ENCODE measurements around the gene CISD1.

Gene CISD1

DNA sequence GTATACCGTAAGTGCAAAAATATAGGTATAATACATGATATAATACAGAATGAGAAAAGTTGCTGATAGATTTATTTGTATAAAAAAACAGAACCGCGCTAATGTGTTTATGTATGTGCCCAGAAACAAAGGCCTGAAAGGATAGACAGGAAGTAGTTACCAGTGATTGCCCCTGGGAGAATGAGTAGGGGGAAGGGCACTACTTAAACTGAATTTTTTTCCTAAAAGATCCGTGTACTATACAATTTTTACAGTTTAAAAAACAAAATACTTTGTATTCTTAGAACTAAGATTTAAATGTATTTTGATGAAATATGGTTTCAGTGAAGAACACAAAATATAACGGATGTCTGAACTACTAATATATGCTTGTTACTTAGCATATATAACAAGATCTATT lies 4.2 kb upstream of the CISD1 start:
- Histone ChIP-seq H3K4me1 (ENCODE audit: control insufficient read depth, insufficient read depth, low read length) (peaks cover 6% of the 10 kb centered on the region), H3K36me3 (ENCODE audit: control insufficient read depth, insufficient read depth, low read length) (no peaks in the 10 kb centered on the region), H3K4me3 (ENCODE audit: insufficient read depth, low read depth, low read length) (no peak overlapping the region), H3K27ac (ENCODE audit: insufficient read depth, low read depth, low read length, poor library complexity, severe bottlenecking) (no peak overlapping the region), H3K27me3 (ENCODE audit: control insufficient read depth, insufficient read depth, low read length, poor library complexity, severe bottlenecking) (peaks cover 8% of the 10 kb centered on the region), H3K9me3 (ENCODE audit: control insufficient read depth, low read length) (no peaks in the 10 kb centered on the region)
- WGBS, 2 experiments, result 30 to 48% methylated on average over 2 to 3 of the region's 5 CpGs

DNA sequence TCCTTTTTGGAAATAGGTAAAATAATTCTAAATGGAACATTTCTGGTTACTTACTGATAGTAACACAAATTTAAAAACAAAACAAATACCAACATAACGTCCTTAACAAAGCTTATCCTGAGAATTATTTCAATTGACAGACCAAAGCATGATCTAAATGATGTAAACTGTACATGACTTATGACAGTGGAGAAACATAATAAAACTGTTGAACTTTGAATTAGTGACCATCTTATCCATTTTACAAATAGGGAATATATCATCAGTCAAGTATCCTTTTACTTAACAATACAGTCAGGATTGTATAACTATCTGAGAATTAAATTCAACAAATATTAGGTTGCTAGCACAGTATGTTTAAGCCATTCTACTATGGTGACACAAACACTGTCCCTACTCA lies 3.7 kb upstream of the CISD1 start:
- Histone ChIP-seq H3K9me3 (ENCODE audit: control insufficient read depth, low read length) (no peaks in the 10 kb centered on the region), H3K27ac (ENCODE audit: insufficient read depth, low read depth, low read length, poor library complexity, severe bottlenecking) (no peak overlapping the region), H3K27me3 (ENCODE audit: control insufficient read depth, insufficient read depth, low read length, poor library complexity, severe bottlenecking) (peaks cover 8% of the 10 kb centered on the region), H3K4me3 (ENCODE audit: insufficient read depth, low read depth, low read length) (no peak overlapping the region), H3K36me3 (ENCODE audit: control insufficient read depth, insufficient read depth, low read length) (no peaks in the 10 kb centered on the region), H3K4me1 (ENCODE audit: control insufficient read depth, insufficient read depth, low read length) (peaks cover 9% of the 10 kb centered on the region)
- 50 to 63% methylated on average over 1 of the region's 1 CpG for WGBS, 2 experiments

DNA sequence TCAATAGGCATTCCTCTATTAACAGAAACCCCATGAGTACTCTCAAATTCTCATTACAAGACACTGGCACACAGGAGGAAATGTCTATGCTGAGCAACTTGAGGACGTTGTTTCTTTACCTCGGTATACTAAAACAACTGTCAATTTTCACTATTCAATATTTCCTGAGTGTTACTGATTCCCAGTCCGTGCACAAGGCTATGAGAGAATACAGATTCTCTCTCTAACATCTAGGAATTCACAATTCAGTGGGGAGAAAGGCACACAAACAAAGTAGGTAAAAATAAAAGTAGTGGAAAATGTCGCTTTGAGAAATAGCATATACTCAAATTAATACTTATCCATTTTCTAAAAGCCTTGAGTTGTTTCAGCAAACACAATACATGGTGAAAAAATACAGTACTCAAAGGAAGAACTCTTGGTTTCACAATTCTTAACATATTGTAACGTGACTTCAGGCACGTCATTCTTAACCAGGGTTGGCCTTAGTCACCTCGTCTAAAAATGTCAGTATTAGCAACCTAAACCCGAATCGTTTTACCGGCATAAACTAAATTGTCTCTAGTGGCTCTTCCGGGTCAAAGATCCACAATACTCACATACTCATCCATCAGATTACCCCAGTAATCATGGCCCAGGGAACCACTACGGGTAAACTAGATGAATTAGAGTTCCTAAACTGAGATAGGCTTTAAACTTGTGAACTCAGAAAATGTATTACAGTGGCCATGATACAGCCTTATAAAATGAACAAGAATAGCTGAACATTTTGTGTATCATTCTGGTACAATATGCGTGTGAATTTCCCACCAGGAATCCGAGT lies 2.7 kb upstream of the CISD1 start:
- Histone ChIP-seq H3K9me3 (ENCODE audit: control insufficient read depth, low read length) (no peaks in the 10 kb centered on the region), H3K27ac (ENCODE audit: insufficient read depth, low read depth, low read length, poor library complexity, severe bottlenecking) (no peak overlapping the region), H3K27me3 (ENCODE audit: control insufficient read depth, insufficient read depth, low read length, poor library complexity, severe bottlenecking) (peaks cover 8% of the 10 kb centered on the region), H3K4me1 (ENCODE audit: control insufficient read depth, insufficient read depth, low read length) (peaks cover 10% of the 10 kb centered on the region), H3K36me3 (ENCODE audit: control insufficient read depth, insufficient read depth, low read length) (no peaks in the 10 kb centered on the region), H3K4me3 (ENCODE audit: insufficient read depth, low read depth, low read length) (peak overlapping the region; percentile 82)
- WGBS, 2 experiments, result 15 to 17% methylated on average over 13 to 14 of the region's 14 CpGs

DNA sequence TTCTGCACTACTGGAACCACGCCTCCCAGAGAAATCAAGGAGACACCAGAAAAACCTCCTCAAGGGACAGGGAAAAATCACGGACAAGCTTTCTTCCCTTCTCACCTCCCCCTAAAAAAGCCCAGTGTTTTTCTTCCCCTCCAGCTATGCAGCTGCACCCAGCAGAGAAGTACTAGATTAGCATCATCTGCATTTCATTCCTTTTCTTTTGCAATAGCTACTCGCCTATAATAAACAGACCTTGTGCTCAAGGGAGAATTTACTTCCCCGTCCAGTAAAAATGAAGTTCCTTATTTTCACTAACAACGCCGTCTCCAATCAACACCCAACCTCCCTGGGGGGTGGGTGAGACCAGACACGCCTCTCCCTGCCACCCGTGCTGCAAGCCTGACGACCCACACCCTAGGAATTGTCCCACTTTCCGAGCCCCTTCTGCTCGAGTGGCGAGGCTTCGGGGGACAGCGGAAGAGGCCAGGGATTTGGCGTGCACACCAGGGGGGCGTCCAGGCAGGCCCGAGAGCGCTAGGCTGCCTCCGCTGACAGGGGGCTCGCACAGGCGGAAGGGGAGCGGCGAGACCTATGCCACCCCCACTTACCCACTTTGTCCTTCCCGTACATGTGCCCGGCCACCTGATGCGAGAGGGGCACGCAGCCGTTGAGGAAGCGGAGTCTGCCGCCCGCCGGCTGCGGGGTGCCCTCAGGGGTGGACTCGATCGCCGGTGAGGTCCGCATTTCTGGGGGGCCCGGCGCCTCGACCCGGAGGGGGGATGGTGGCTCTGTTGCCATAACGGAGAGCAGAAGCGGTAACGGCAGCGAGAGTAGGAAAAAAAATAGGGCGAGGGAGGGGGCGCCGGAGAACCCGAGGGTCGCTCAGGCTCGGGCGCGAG lies 1.9 kb upstream of the CISD1 start:
- Histone ChIP-seq H3K4me3 (ENCODE audit: insufficient read depth, low read depth, low read length) (peak overlapping the region; percentile 82), H3K27ac (ENCODE audit: insufficient read depth, low read depth, low read length, poor library complexity, severe bottlenecking) (peak overlapping the region; percentile 5), H3K36me3 (ENCODE audit: control insufficient read depth, insufficient read depth, low read length) (no peaks in the 10 kb centered on the region), H3K4me1 (ENCODE audit: control insufficient read depth, insufficient read depth, low read length) (peaks cover 10% of the 10 kb centered on the region), H3K27me3 (ENCODE audit: control insufficient read depth, insufficient read depth, low read length, poor library complexity, severe bottlenecking) (peaks cover 8% of the 10 kb centered on the region), H3K9me3 (ENCODE audit: control insufficient read depth, low read length) (no peaks in the 10 kb centered on the region)
- WGBS, 2 experiments, result 1% methylated on average over 53 of the region's 53 CpGs

DNA sequence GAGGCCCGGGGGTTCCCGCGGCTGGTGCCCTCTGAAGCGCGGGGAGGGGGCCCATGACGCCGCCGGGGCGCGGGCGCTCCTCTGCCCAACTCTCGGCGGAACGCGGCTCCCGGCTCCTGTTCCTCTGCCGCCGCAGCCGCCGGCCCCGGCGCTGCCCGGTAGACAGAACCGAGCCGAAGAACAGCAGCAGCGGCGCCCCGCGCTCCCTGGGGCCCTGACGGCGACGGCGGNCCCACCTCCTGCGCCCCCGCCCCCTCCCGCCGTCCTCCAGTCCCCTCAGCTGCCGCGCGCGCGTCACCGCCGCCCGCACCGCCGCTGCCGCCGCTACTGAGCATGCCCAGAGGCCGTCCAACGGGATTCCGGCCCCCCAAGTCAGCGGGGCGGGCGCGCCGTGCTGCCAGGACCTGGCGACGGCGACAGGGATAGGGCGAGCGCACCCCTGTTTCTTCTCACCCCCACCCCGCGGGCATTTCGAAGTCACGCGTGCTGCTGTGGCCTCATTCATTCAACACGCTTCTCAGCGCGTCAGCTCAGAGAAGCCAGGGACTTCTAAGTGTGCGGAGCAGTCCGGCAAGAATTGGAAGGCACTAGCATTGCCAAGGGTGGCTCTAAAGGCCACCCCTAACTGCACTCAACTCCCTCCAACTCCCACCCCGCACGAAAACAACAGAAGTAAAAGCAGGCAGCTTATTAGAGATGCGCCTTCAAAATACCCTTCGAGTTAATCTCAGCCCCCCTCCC lies 1.1 kb upstream of the CISD1 start, which contains the start of gene IPMK:
IPMK (minus strand) TSS at position 182 of the 741 bp plus-strand sequence. CDS start 283 bp downstream, outside the sequence.
- Histone ChIP-seq H3K36me3 (ENCODE audit: control insufficient read depth, insufficient read depth, low read length) (no peaks in the 10 kb centered on the region), H3K27me3 (ENCODE audit: control insufficient read depth, insufficient read depth, low read length, poor library complexity, severe bottlenecking) (peaks cover 8% of the 10 kb centered on the region), H3K4me3 (ENCODE audit: insufficient read depth, low read depth, low read length) (peak within 1 kb of the TSS; percentile 82), H3K4me1 (ENCODE audit: control insufficient read depth, insufficient read depth, low read length) (peaks cover 10% of the 10 kb centered on the region), H3K9me3 (ENCODE audit: control insufficient read depth, low read length) (no peaks in the 10 kb centered on the region), H3K27ac (ENCODE audit: insufficient read depth, low read depth, low read length, poor library complexity, severe bottlenecking) (peak within 1 kb of the TSS; percentile 86)
- WGBS, 2 experiments, result 0% methylated on average over 76 of the region's 76 CpGs

DNA sequence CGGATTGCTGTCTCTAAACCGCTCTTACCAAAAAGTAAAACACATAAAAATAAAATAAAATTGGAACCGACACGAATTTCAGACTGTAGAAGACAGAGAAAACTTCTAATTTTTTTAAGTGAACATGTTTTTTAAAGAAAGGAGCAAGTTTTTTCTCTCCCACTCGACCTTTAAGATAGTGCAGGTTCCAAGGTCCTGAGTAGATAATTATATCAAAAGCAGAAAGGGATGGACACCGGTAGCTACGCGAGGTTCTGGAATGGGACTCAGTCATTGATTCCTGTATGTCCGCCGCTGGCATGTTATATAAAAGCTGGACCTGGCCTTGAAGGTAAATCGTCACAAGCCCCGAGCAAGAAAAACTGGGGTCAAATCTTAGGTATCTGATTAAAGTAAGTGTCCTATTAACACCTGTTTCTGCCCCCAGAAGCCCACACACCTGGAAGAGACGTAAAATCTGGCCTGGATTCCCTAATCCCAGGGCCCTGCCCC lies 462 bp upstream of the CISD1 start:
- WGBS, 2 experiments, result 0% methylated on average over 11 to 13 of the region's 13 CpGs
- H3K36me3 ChIP-seq (ENCODE audit: control insufficient read depth, insufficient read depth, low read length), result no peaks in the 10 kb centered on the region
- peak overlapping the region; percentile 86 for H3K27ac ChIP-seq (ENCODE audit: insufficient read depth, low read depth, low read length, poor library complexity, severe bottlenecking)
- peaks cover 8% of the 10 kb centered on the region for H3K27me3 ChIP-seq (ENCODE audit: control insufficient read depth, insufficient read depth, low read length, poor library complexity, severe bottlenecking)
- no peaks in the 10 kb centered on the region for H3K9me3 ChIP-seq (ENCODE audit: control insufficient read depth, low read length)
- H3K4me1 ChIP-seq (ENCODE audit: control insufficient read depth, insufficient read depth, low read length), result peaks cover 10% of the 10 kb centered on the region
- H3K4me3 ChIP-seq (ENCODE audit: insufficient read depth, low read depth, low read length), result peak overlapping the region; percentile 82

DNA sequence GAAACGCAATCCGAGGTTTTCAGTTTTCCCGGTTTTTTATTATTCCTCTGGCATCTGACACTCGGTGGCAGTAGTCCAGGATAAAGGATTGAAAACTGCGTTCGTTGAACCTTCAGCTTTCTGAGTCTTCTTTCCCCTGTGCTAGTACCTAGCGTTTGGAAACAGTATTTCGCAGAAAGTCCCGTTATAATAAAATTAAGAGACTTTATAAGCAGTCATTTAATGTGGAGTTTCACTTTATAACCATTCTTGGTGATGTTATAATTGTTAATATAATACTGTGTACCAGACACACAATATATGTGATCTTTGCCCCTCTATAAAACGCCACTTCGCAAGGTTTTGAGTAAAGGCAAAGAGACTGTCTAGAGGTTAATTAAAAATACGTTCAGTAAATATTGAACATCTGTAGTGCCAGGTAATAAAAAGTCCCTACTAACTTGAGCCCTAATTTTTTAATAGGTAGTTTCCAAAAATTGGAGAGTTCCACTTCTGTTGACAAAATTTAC lies 874 bp downstream of the CISD1 start:
- Histone ChIP-seq H3K4me1 (ENCODE audit: control insufficient read depth, insufficient read depth, low read length) (peaks cover 10% of the 10 kb centered on the region), H3K27ac (ENCODE audit: insufficient read depth, low read depth, low read length, poor library complexity, severe bottlenecking) (no peak overlapping the region), H3K9me3 (ENCODE audit: control insufficient read depth, low read length) (no peaks in the 10 kb centered on the region), H3K27me3 (ENCODE audit: control insufficient read depth, insufficient read depth, low read length, poor library complexity, severe bottlenecking) (peaks cover 8% of the 10 kb centered on the region), H3K36me3 (ENCODE audit: control insufficient read depth, insufficient read depth, low read length) (no peaks in the 10 kb centered on the region), H3K4me3 (ENCODE audit: insufficient read depth, low read depth, low read length) (peak overlapping the region; percentile 82)
- WGBS, 2 experiments, result 20 to 25% methylated on average over 9 to 11 of the region's 12 CpGs

DNA sequence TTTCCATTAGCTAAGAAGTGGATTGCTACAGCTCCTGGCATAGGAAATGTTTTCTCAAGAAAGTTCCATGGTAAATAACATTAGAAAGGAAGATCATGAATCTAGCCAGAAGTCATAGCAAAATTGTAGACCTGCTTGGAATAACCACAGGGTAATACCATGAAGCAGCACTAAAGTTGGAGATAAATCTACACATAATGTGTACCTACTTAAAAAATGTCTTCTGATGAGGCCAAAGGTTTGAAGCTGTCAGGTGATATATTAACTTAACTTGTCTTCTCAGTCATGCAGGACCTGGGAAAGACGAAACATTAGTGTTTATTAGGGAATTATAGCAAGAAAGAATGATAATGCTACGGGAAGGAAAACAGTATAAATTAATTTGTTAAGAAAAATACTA lies 6.3 kb downstream of the CISD1 start:
- no peak overlapping the region for H3K27ac ChIP-seq (ENCODE audit: insufficient read depth, low read depth, low read length, poor library complexity, severe bottlenecking)
- H3K4me3 ChIP-seq (ENCODE audit: insufficient read depth, low read depth, low read length), result no peak overlapping the region
- WGBS, 2 experiments, result 95 to 97% methylated on average over 2 of the region's 2 CpGs
- H3K36me3 ChIP-seq (ENCODE audit: control insufficient read depth, insufficient read depth, low read length), result no peaks in the 10 kb centered on the region
- H3K9me3 ChIP-seq (ENCODE audit: control insufficient read depth, low read length), result no peaks in the 10 kb centered on the region
- H3K4me1 ChIP-seq (ENCODE audit: control insufficient read depth, insufficient read depth, low read length), result peaks cover under 1% of the 10 kb centered on the region
- no peaks in the 10 kb centered on the region for H3K27me3 ChIP-seq (ENCODE audit: control insufficient read depth, insufficient read depth, low read length, poor library complexity, severe bottlenecking)

DNA sequence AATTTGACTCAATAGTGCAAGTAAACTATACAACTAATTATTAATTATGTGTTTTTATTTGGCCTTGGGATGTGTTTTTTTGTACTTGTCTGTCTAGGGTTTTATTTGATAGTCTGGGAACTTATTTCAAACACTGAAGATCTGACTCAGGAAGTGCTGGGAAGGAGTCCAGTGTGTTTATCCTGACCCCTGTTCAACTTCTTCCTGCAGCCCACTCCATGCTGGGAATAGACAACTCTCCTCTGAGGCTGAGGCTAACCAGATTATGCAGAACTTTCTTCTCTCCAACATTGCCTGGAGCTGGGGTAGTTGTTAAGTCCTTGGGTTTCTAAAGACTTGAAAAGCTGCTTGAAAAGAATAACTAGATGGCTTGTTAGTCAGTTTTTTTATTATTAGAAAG lies 6.9 kb downstream of the CISD1 start:
- Histone ChIP-seq H3K36me3 (ENCODE audit: control insufficient read depth, insufficient read depth, low read length) (no peaks in the 10 kb centered on the region), H3K4me3 (ENCODE audit: insufficient read depth, low read depth, low read length) (no peak overlapping the region), H3K9me3 (ENCODE audit: control insufficient read depth, low read length) (no peaks in the 10 kb centered on the region), H3K27me3 (ENCODE audit: control insufficient read depth, insufficient read depth, low read length, poor library complexity, severe bottlenecking) (no peaks in the 10 kb centered on the region), H3K4me1 (ENCODE audit: control insufficient read depth, insufficient read depth, low read length) (no peaks in the 10 kb centered on the region), H3K27ac (ENCODE audit: insufficient read depth, low read depth, low read length, poor library complexity, severe bottlenecking) (no peak overlapping the region)
